A673 (cell line): ENCODE measurements around the gene LHX4. TPM values are rescaled to one million over a fixed set of nuclear protein-coding genes. Genes with fewer than 3 reads are reported as not detected.
A peak's percentile ranks its signal among the peaks of the same experiment; 100 is the strongest.

Source experiments
- BruUV-seq: library from RNA; stranded (reverse); fragments of 400-500 nt; replicated peaks from 2 replicates; lab custom pipeline; 2021; lab: Mats Ljungman, UMichigan
- CTCF ChIA-PET: fragments of 300-600 bp; sonication (Branson Sonifier 250); formaldehyde crosslinking; loops from one replicate; lab custom pipeline; 2022; ENCODE audit warnings: antibody characterized with exemption; lab: Charles Lee
- POLR2A ChIA-PET: fragments of 300-600 bp; sonication (Branson Sonifier 250); formaldehyde crosslinking; loops from one replicate; lab custom pipeline; 2022; ENCODE audit warnings: antibody characterized with exemption; ENCODE audit not compliant: low non-redundant PET; lab: Charles Lee
- DNase-seq: peaks from one replicate; pipeline ENCODE4 v3.0.0-alpha.2; 2015; ENCODE audit warnings: low spot score
- H3K27ac ChIP-seq: fragments of 200-600 bp; sonication (generic); 2 replicates; pipeline ENCODE4 v1.5.1; 2016; ENCODE audit warnings: mixed run types, low read depth, mild to moderate bottlenecking, mixed read lengths, antibody characterized with exemption, low read length; ENCODE audit not compliant: poor library complexity, severe bottlenecking
- H3K27me3 ChIP-seq: fragments of 200-600 bp; sonication (generic); replicated peaks from 2 replicates; pipeline ENCODE4 v1.6.1; 2017; ENCODE audit warnings: mixed run types, low read depth, mild to moderate bottlenecking, mixed read lengths, antibody characterized with exemption, low read length; ENCODE audit not compliant: insufficient read depth, poor library complexity
- H3K36me3 ChIP-seq: fragments of 200-600 bp; sonication (generic); 2 replicates; pipeline ENCODE4 v1.6.1; 2016; ENCODE audit warnings: mixed run types, mild to moderate bottlenecking, mixed read lengths, antibody characterized with exemption, low read length; ENCODE audit not compliant: insufficient read depth, poor library complexity, severe bottlenecking
- H3K4me1 ChIP-seq: fragments of 200-600 bp; sonication (generic); 2 replicates; pipeline ENCODE4 v1.6.1; 2017; ENCODE audit warnings: mixed run types, mild to moderate bottlenecking, mixed read lengths, antibody characterized with exemption, low read length; ENCODE audit not compliant: insufficient read depth, poor library complexity, severe bottlenecking
- H3K4me3 ChIP-seq: fragments of 200-600 bp; sonication (generic); 2 replicates; pipeline ENCODE4 v1.5.1; 2016; ENCODE audit warnings: low read depth, mixed run types, mild to moderate bottlenecking, mixed read lengths, low read length; ENCODE audit not compliant: poor library complexity, severe bottlenecking
- H3K9me3 ChIP-seq: fragments of 200-600 bp; sonication (generic); 2 replicates; pipeline ENCODE4 v1.6.1; 2016; ENCODE audit warnings: mixed run types, low read depth, mild to moderate bottlenecking, mixed read lengths, antibody characterized with exemption, low read length; ENCODE audit not compliant: poor library complexity, severe bottlenecking
- EZH2 ChIP-seq: fragments of 200-600 bp; sonication (generic); IDR thresholded peaks from 2 replicates; pipeline ENCODE4 v1.6.1; 2017; ENCODE audit warnings: borderline replicate concordance, low read depth, mild to moderate bottlenecking, mixed read lengths, antibody characterized with exemption, low read length; ENCODE audit not compliant: poor library complexity, severe bottlenecking
- intact Hi-C: fragments of 100-400 bp; cut with micrococcal nuclease; formaldehyde crosslinking; loops from one replicate; pipeline ENCODE4 v1.10.0; 2022; ENCODE audit not compliant: unreplicated experiment
- total RNA-seq: library from RNA; stranded (reverse); gene quantifications from 2 replicates; pipeline ENCODE4 v1.2.3, GENCODE V29; 2021
- TF ChIP-seq, protein P1 (sequence below): fragments of 300-800, 200-600 bp; sonication (generic); conservative IDR thresholded peaks from 2 replicates; pipeline ENCODE4 v1.5.1; 2017; ENCODE audit warnings: low read depth, mild to moderate bottlenecking, antibody characterized with exemption, low read length, moderate library complexity, mixed read lengths

Gene LHX4
- total RNA-seq, 1 experiment from 2014 or later: not detected

DNA sequence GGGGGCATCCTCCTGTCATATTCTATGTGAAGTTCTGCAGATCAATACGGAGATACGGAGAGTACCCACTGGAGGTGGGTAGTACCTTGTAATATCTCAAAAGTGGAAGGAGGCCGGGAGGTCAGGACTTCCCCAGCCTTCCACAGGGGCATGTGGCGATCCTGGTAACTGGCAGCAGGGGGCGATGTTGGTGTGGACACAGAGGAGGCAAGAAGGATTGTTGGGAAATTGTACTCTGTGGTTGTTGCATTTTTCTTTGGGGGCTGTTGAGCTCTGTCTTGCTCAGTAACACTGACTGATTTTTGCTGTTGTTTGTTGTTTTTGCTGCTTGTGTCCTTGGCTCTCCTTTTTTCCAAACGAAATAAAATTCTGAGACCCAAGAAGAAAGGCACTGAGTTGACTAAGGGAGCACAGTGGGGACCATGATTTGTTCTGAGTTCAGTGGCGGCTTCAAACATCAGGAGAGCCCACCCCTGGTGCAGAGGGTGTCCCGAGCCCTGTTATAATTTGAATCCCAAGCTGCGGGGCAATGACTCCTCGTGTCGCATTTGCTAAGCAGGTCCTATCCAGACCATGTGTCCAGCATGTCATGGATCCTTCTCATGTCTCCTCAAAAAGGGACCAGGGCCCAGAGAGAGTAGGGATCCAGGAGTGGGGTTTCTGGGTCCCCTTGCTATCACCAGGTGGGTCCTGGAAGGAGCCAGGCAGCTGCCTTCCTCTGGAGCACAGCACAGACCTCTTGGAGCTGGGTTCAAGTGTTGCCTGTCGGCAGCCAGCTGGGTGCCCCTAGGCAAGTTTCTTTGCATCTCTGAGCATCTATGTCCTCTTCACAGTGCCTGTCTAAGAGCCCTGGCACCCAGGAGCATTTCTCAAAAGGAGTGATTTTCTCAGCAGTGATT lies 22.8 kb downstream of the LHX4 start:
- DNase-seq: peak; percentile 80
- ChIA-PET POLR2A (no interaction called here), CTCF (interaction anchor here (0.6 to 1.9 kb wide), 5 partner anchors 9 to 229 kb away, joined by 3 to 6 read pairs (median 4); no protein-coding TSS in a partner anchor)
- BruUV-seq: no TSS peak
- no peak overlapping the region for H3K4me3 ChIP-seq
- no peak for TF ChIP-seq EZH2
- TF ChIP-seq, protein P1, sequence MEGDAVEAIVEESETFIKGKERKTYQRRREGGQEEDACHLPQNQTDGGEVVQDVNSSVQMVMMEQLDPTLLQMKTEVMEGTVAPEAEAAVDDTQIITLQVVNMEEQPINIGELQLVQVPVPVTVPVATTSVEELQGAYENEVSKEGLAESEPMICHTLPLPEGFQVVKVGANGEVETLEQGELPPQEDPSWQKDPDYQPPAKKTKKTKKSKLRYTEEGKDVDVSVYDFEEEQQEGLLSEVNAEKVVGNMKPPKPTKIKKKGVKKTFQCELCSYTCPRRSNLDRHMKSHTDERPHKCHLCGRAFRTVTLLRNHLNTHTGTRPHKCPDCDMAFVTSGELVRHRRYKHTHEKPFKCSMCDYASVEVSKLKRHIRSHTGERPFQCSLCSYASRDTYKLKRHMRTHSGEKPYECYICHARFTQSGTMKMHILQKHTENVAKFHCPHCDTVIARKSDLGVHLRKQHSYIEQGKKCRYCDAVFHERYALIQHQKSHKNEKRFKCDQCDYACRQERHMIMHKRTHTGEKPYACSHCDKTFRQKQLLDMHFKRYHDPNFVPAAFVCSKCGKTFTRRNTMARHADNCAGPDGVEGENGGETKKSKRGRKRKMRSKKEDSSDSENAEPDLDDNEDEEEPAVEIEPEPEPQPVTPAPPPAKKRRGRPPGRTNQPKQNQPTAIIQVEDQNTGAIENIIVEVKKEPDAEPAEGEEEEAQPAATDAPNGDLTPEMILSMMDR: peak; percentile 92
- no peaks in the 10 kb centered on the region for H3K4me1 ChIP-seq
- no peak overlapping the region for H3K27ac ChIP-seq
- intact Hi-C loops: loop anchor here (1.0 to 2.0 kb wide), 2 partner anchors 163 to 230 kb away; no protein-coding TSS in a partner anchor
- H3K27me3 ChIP-seq: no peaks in the 10 kb centered on the region
- H3K9me3 ChIP-seq: no peaks in the 10 kb centered on the region
- H3K36me3 ChIP-seq: no peaks in the 10 kb centered on the region

DNA sequence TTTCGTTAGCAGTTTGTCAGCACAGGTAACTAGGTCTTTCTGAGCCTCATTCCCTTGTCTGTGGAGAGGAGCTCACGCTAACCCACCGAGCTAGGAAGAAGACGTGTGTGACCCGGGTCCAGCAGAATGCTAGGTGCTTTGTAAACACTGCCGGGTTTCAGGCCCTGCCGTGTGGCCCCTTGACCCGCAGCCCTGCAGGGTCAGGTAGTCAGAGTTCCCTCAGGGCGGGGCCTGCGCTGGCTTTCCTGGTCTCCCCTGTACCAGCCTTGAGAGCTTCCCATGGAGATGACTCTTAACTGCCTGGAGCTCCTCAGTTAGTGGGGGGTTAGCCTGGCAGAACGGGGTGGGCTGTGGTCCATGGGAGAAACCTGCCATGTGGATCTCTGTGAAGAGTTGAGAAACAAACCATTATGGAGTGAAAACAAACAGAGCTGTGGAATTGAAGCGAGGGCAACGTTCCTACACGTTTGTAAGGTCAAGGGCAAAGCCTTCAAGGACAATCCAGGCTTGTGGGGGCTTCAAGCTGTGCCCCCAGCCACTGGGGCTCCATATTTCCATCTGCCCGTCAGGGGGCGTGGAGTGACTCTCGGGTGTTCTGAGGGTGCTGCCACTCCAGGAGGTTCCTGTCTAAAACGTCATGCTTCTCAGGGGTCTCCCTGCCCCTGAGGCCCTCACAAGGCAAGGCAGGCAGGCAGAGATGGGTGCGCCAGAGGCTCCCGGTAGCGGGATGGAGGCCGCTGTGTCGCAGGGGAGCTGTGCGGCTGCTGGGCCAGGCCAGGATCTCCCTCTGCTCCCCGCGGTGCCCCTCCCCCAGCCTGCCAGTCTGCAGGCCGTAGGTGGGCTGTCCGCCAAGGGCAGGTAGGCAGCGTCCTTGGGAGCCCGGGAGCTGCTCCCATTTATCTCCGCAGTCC lies 23.8 kb downstream of the LHX4 start:
- intact Hi-C loops: loop anchor here (2.0 kb wide), 1 partner anchor 229 kb away; no protein-coding TSS in a partner anchor
- no peak for DNase-seq
- no TSS peak for BruUV-seq
- TF ChIP-seq, protein P1: no peak
- no peak for TF ChIP-seq EZH2
- Histone ChIP-seq H3K4me3 (no peak overlapping the region), H3K27me3 (no peaks in the 10 kb centered on the region), H3K36me3 (no peaks in the 10 kb centered on the region), H3K9me3 (no peaks in the 10 kb centered on the region), H3K27ac (no peak overlapping the region), H3K4me1 (no peaks in the 10 kb centered on the region)
- ChIA-PET POLR2A (no interaction called here), CTCF (interaction anchor here (1.4 to 1.9 kb wide), 2 partner anchors 8 to 73 kb away, joined by 3 to 6 read pairs; no protein-coding TSS in a partner anchor)

DNA sequence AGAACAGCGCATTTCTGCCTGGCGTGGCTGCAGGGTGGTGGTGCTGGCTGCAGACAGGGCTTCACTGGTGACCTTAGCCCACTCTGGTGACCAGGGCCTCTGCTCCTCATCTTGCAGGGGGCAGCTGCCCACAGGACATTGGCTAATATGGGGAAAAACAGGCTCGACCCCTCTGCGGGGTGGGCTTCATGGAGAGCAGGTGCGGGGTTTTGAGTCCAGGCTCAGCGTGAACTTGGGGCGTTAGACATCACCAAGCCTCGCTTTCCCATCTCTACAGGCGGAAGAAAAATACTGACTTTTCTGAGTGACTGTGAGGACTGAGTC lies 24.4 kb downstream of the LHX4 start:
- POLR2A ChIA-PET: no interaction called here
- CTCF ChIA-PET: no interaction called here
- Histone ChIP-seq H3K4me3 (no peak overlapping the region), H3K27me3 (no peaks in the 10 kb centered on the region), H3K27ac (no peak overlapping the region), H3K36me3 (no peaks in the 10 kb centered on the region), H3K9me3 (no peaks in the 10 kb centered on the region), H3K4me1 (no peaks in the 10 kb centered on the region)
- DNase-seq: no peak
- BruUV-seq: no TSS peak
- TF ChIP-seq, protein P1: no peak
- no peak for TF ChIP-seq EZH2
- intact Hi-C loops: no loop called here
